Neural cell (in vitro differentiated cells): ENCODE measurements around the gene CTDP1. TPM values are rescaled to one million over a fixed set of nuclear protein-coding genes. Genes with fewer than 3 reads are reported as not detected.

Source experiments
- H2AFZ ChIP-seq: fragments of 200-600, 300-800 bp; sonication (generic), shearing (Covaris generic); 2 replicates; pipeline ENCODE4 v1.6.0; 2014; ENCODE audit warnings: low read depth, mild to moderate bottlenecking, antibody characterized with exemption, low read length, moderate library complexity
- H3F3A ChIP-seq: fragments of 200-600 bp; shearing (Covaris generic); 2 replicates; pipeline ENCODE4 v1.6.1; 2016; ENCODE audit warnings: mild to moderate bottlenecking, moderate library complexity, mixed read lengths, antibody characterized with exemption, low read length; ENCODE audit not compliant: insufficient read depth, poor library complexity, severe bottlenecking
- H3K27ac ChIP-seq: fragments of 200-600, 300-800 bp; sonication (generic), shearing (Covaris generic); 2 replicates; pipeline ENCODE4 v1.5.1; 2014; ENCODE audit warnings: mild to moderate bottlenecking, low read length, moderate library complexity
- H3K27me3 ChIP-seq: fragments of 300-800, 200-600 bp; sonication (generic), shearing (Covaris generic); 2 replicates; pipeline ENCODE4 v1.6.0; 2014; ENCODE audit warnings: mild to moderate bottlenecking, low read depth, low read length, moderate library complexity; ENCODE audit not compliant: insufficient read depth
- H3K36me3 ChIP-seq: fragments of 300-800, 200-600 bp; sonication (generic), shearing (Covaris generic); 2 replicates; pipeline ENCODE4 v1.5.1; 2014; ENCODE audit warnings: mild to moderate bottlenecking, antibody characterized with exemption, low read length, moderate library complexity; ENCODE audit not compliant: insufficient read depth
- H3K4me2 ChIP-seq: fragments of 300-800, 200-600 bp; sonication (generic), shearing (Covaris generic); 2 replicates; pipeline ENCODE4 v1.6.0; 2014; ENCODE audit warnings: mild to moderate bottlenecking, low read length
- H3K4me3 ChIP-seq: fragments of 300-800, 200-600 bp; sonication (generic), shearing (Covaris generic); 2 replicates; pipeline ENCODE4 v1.5.1; 2014; ENCODE audit warnings: mild to moderate bottlenecking, low read length, moderate library complexity
- H3K79me2 ChIP-seq: fragments of 200-600 bp; shearing (Covaris generic); replicated peaks from 2 replicates; pipeline ENCODE4 v1.6.0; 2014; ENCODE audit warnings: mild to moderate bottlenecking, low read length, moderate library complexity; ENCODE audit not compliant: insufficient read depth
- H3K9ac ChIP-seq: fragments of 300-800, 200-600 bp; sonication (generic), shearing (Covaris generic); 2 replicates; pipeline ENCODE4 v1.6.1; 2016; ENCODE audit warnings: mild to moderate bottlenecking, low read length, mixed read lengths
- H3K9me2 ChIP-seq: fragments of 200-600 bp; shearing (Covaris generic); 2 replicates; pipeline ENCODE4 v1.6.1; 2016; ENCODE audit warnings: mild to moderate bottlenecking, low read length, mixed read lengths; ENCODE audit not compliant: insufficient read depth
- H3K9me3 ChIP-seq: fragments of 200-600, 300-800 bp; sonication (generic), shearing (Covaris generic); 2 replicates; pipeline ENCODE4 v1.6.1; 2016; ENCODE audit warnings: mild to moderate bottlenecking, mixed run types, low read length, moderate library complexity, mixed read lengths
- H4K20me1 ChIP-seq: fragments of 200-600 bp; shearing (Covaris generic); 2 replicates; pipeline ENCODE4 v1.6.1; 2016; ENCODE audit warnings: mild to moderate bottlenecking, mixed run types; ENCODE audit not compliant: insufficient read depth
- EP300 ChIP-seq: fragments of 450-650 bp; conservative IDR thresholded peaks from 2 replicates; pipeline ENCODE4 v1.6.1; 2014; ENCODE audit warnings: antibody characterized with exemption, mild to moderate bottlenecking, moderate library complexity; ENCODE audit not compliant: poor library complexity, severe bottlenecking
- EZH2 ChIP-seq: fragments of 200-600, 300-800 bp; shearing (Covaris generic), sonication (generic); IDR thresholded peaks from 2 replicates; pipeline ENCODE4 v1.6.1; 2014; ENCODE audit warnings: antibody characterized with exemption, low read length, borderline replicate concordance, mild to moderate bottlenecking; ENCODE audit not compliant: insufficient read depth, poor library complexity, severe bottlenecking
- MXI1 ChIP-seq: fragments of 450-650 bp; conservative IDR thresholded peaks from 2 replicates; pipeline ENCODE4 v1.6.1; 2014; ENCODE audit warnings: antibody characterized with exemption, mild to moderate bottlenecking; ENCODE audit not compliant: poor library complexity, severe bottlenecking
- POLR2AphosphoS5 ChIP-seq: IDR thresholded peaks from 2 replicates; pipeline ENCODE4 v1.6.1; 2012
- RAD21 ChIP-seq: fragments of 450-650 bp; conservative IDR thresholded peaks from 2 replicates; pipeline ENCODE4 v1.6.1; 2014; ENCODE audit warnings: antibody characterized with exemption, mild to moderate bottlenecking, moderate library complexity
- REST ChIP-seq: IDR thresholded peaks from 2 replicates; pipeline ENCODE4 v1.6.1; 2012; ENCODE audit warnings: borderline replicate concordance
- SMC3 ChIP-seq: fragments of 450-650 bp; conservative IDR thresholded peaks from 2 replicates; pipeline ENCODE4 v1.6.1; 2014; ENCODE audit warnings: antibody characterized with exemption, mild to moderate bottlenecking, moderate library complexity; ENCODE audit not compliant: poor library complexity
- TAF1 ChIP-seq: IDR thresholded peaks from 2 replicates; pipeline ENCODE4 v1.6.1; 2012; ENCODE audit warnings: low read depth
- polyA plus RNA-seq: library from polyadenylated mRNA; depleted of rRNA; stranded (reverse); fragments of >200 nt; gene quantifications from 2 replicates; pipeline ENCODE4 v1.2.3, GENCODE V29; 2014
- TF ChIP-seq, protein P1 (sequence below): fragments of 450-650 bp; IDR thresholded peaks from 2 replicates; pipeline ENCODE4 v1.5.1; 2014; ENCODE audit warnings: antibody characterized with exemption, mild to moderate bottlenecking, moderate library complexity; ENCODE audit not compliant: poor library complexity, severe bottlenecking

CTDP1 gene
- polyA plus RNA-seq, 1 donor from 2014 or later = 22.3 TPM

GRCh38 chr18:79723628-79724027 is 44.0 kb downstream of the CTDP1 start:
- H3K4me2 ChIP-seq = no peak overlapping the region
- H3K9me2 ChIP-seq = no peaks in the 10 kb centered on the region
- H3K36me3 ChIP-seq = peaks cover 6% of the 10 kb centered on the region
- H3F3A ChIP-seq = no peaks in the 10 kb centered on the region
- no peaks in the 10 kb centered on the region for H4K20me1 ChIP-seq
- H3K9ac ChIP-seq = no peak overlapping the region
- H2AFZ ChIP-seq = no peak overlapping the region
- H3K27me3 ChIP-seq = no peaks in the 10 kb centered on the region
- no peak for TF ChIP-seq MXI1
- TF ChIP-seq REST = no peak
- TF ChIP-seq TAF1 = no peak
- no peak for TF ChIP-seq EP300
- TF ChIP-seq EZH2 = no peak
- TF ChIP-seq RAD21 = no peak
- TF ChIP-seq, protein P1, sequence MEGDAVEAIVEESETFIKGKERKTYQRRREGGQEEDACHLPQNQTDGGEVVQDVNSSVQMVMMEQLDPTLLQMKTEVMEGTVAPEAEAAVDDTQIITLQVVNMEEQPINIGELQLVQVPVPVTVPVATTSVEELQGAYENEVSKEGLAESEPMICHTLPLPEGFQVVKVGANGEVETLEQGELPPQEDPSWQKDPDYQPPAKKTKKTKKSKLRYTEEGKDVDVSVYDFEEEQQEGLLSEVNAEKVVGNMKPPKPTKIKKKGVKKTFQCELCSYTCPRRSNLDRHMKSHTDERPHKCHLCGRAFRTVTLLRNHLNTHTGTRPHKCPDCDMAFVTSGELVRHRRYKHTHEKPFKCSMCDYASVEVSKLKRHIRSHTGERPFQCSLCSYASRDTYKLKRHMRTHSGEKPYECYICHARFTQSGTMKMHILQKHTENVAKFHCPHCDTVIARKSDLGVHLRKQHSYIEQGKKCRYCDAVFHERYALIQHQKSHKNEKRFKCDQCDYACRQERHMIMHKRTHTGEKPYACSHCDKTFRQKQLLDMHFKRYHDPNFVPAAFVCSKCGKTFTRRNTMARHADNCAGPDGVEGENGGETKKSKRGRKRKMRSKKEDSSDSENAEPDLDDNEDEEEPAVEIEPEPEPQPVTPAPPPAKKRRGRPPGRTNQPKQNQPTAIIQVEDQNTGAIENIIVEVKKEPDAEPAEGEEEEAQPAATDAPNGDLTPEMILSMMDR = no peak
- TF ChIP-seq SMC3 = no peak
- TF ChIP-seq POLR2AphosphoS5 = no peak
- no peaks in the 10 kb centered on the region for H3K9me3 ChIP-seq
- H3K79me2 ChIP-seq = no peaks in the 10 kb centered on the region
- no peak overlapping the region for H3K27ac ChIP-seq
- H3K4me3 ChIP-seq = no peak overlapping the region

GRCh38 chr18:79724299-79725080 is 44.9 kb downstream of the CTDP1 start:
- Histone ChIP-seq H3K9me3 (no peaks in the 10 kb centered on the region), H3K4me2 (no peak overlapping the region), H3K9me2 (no peaks in the 10 kb centered on the region), H3K27me3 (no peaks in the 10 kb centered on the region), H3K4me3 (no peak overlapping the region), H3K36me3 (peaks cover 6% of the 10 kb centered on the region), H4K20me1 (no peaks in the 10 kb centered on the region), H3K9ac (no peak overlapping the region), H3F3A (no peaks in the 10 kb centered on the region), H2AFZ (no peak overlapping the region), H3K27ac (no peak overlapping the region), H3K79me2 (no peaks in the 10 kb centered on the region)
- TF ChIP-seq, protein P1 = no peak
- TF ChIP-seq TAF1 (no peak), MXI1 (no peak), SMC3 (no peak), RAD21 (no peak), POLR2AphosphoS5 (no peak), EP300 (no peak), EZH2 (no peak), REST (no peak)
